GOT3 (cell line): ENCODE measurements around the gene COL2A1.

Source experiments
- DNase-seq: peaks from one replicate; lab custom pipeline; 2025; ENCODE audit warnings: mixed read lengths; lab: John Stamatoyannopoulos, UW

COL2A1 gene

GRCh38 chr12:47944685-47945340 is 59.5 kb downstream of the COL2A1 start:
- DNase-seq, result no peak

GRCh38 chr12:47943623-47944340 is 60.5 kb downstream of the COL2A1 start:
- no peak for DNase-seq

- DNase-seq, result no peak
Measured at GRCh38 chr12:47942614-47943225, 61.6 kb downstream of the COL2A1 start.

GRCh38 chr12:47941871-47942613 is 62.2 kb downstream of the COL2A1 start:
- DNase-seq, result no peak

- DNase-seq, result no peak
Measured at GRCh38 chr12:47941475-47941780, 62.8 kb downstream of the COL2A1 start.

- DNase-seq, result no peak
Measured at GRCh38 chr12:47940773-47941474, 63.4 kb downstream of the COL2A1 start.

GRCh38 chr12:47939009-47939601 is 65.2 kb downstream of the COL2A1 start:
- no peak for DNase-seq

- DNase-seq, result no peak
Measured at GRCh38 chr12:47938594-47938993, 65.7 kb downstream of the COL2A1 start.

GRCh38 chr12:47938093-47938492 is 66.2 kb downstream of the COL2A1 start:
- no peak for DNase-seq

- no peak for DNase-seq
Measured at GRCh38 chr12:47935184-47935583, 69.1 kb downstream of the COL2A1 start.

- DNase-seq, result no peak
Measured at GRCh38 chr12:47931187-47931586, 73.1 kb downstream of the COL2A1 start.

GRCh38 chr12:47930634-47931033 is 73.6 kb downstream of the COL2A1 start:
- no peak for DNase-seq

GRCh38 chr12:47927346-47927745 is 76.9 kb downstream of the COL2A1 start:
- no peak for DNase-seq
